Kidney glomerular epithelial cell (primary cell): ENCODE measurements around the gene TTC28.
"Not testable (repeated sequence)": the region's sequence is repeated elsewhere in the genome, so short reads cannot be mapped to it uniquely, and the experiment has no call there.

ENCODE experiments used
- DNase-seq: peaks from one replicate; lab custom pipeline; 2025; lab: John Stamatoyannopoulos, UW

The TTC28 gene

GRCh38 chr22:28481725-28482124 lies 197.9 kb downstream of the TTC28 start:
- DNase-seq: no peak

- DNase-seq: no peak
Measured at GRCh38 chr22:28480000-28480715, 199.5 kb downstream of the TTC28 start.

GRCh38 chr22:28478564-28478963 lies 201.1 kb downstream of the TTC28 start:
- DNase-seq: no peak

- DNase-seq: no peak
Measured at GRCh38 chr22:28477556-28477955, 202.1 kb downstream of the TTC28 start.

- no peak for DNase-seq
Measured at GRCh38 chr22:28474330-28474729, 205.3 kb downstream of the TTC28 start.

- DNase-seq: no peak
Measured at GRCh38 chr22:28473258-28473657, 206.4 kb downstream of the TTC28 start.

GRCh38 chr22:28467055-28467454 lies 212.6 kb downstream of the TTC28 start:
- not testable (repeated sequence) for DNase-seq

- no peak for DNase-seq
Measured at GRCh38 chr22:28466399-28466798, 213.2 kb downstream of the TTC28 start.

GRCh38 chr22:28465841-28466240 lies 213.8 kb downstream of the TTC28 start:
- no peak for DNase-seq

- DNase-seq: no peak
Measured at GRCh38 chr22:28464127-28464526, 215.5 kb downstream of the TTC28 start.

GRCh38 chr22:28463408-28463807 lies 216.2 kb downstream of the TTC28 start:
- DNase-seq: not testable (repeated sequence)

GRCh38 chr22:28462901-28463300 lies 216.7 kb downstream of the TTC28 start:
- DNase-seq: no peak

- no peak for DNase-seq
Measured at GRCh38 chr22:28462041-28462440, 217.6 kb downstream of the TTC28 start.

GRCh38 chr22:28454431-28455064 lies 225.1 kb downstream of the TTC28 start:
- no peak for DNase-seq

GRCh38 chr22:28450109-28450508 lies 229.5 kb downstream of the TTC28 start:
- no peak for DNase-seq

GRCh38 chr22:28449041-28449440 lies 230.6 kb downstream of the TTC28 start:
- DNase-seq: no peak

GRCh38 chr22:28448625-28449024 lies 231.0 kb downstream of the TTC28 start:
- DNase-seq: no peak

GRCh38 chr22:28444659-28445058 lies 235.0 kb downstream of the TTC28 start:
- no peak for DNase-seq

- peak; percentile 78 for DNase-seq
Measured at GRCh38 chr22:28443526-28443876, 236.1 kb downstream of the TTC28 start.

- no peak for DNase-seq
Measured at GRCh38 chr22:28442711-28443525, 236.7 kb downstream of the TTC28 start.

GRCh38 chr22:28442264-28442710 lies 237.4 kb downstream of the TTC28 start:
- DNase-seq: peak; percentile 65

GRCh38 chr22:28441720-28442263 lies 237.8 kb downstream of the TTC28 start:
- DNase-seq: peak; percentile 65
